ENCODE results near the gene TMEM109.

- no peak for TF ChIP-seq POLR2A (IDR thresholded peaks at IDR 0.05)
- peak in 1 of 6 experiments; percentile 12 for TF ChIP-seq CTCF (IDR thresholded peaks at IDR 0.05)
These were observed 13.6 kb downstream of the TMEM109 start for GRCh38 chr11:60927600-60927999.

Measured in thyroid gland (tissue), 4 donors.